Measurements from ENCODE around the gene CHRNB1. TPM values are rescaled to one million over a fixed set of nuclear protein-coding genes. Genes with fewer than 3 reads are reported as not detected.

Gene CHRNB1
- total and polyA plus RNA-seq, 2 of the 8 experiments (the other 6 are each of a cell fraction or from before 2014, with no cell fraction given), result 14.1 to 28.2 TPM

- Histone ChIP-seq H3K79me2 (ENCODE audit: control insufficient read depth in 1 of 2, insufficient read depth in 2 of 2, low read length in 2 of 2) (peaks cover 0 to 5% of the 10 kb centered on the region in 2 experiments; a peak in 1 of 4 replicates), H3K23ac (ENCODE audit: insufficient read length) (no peak overlapping the region), H2BK120ac (replicated peaks; ENCODE audit: low read depth, low read length) (no peak overlapping the region), H3K23me2 (ENCODE audit: low read depth, low read length) (peaks cover 4% of the 10 kb centered on the region; the same call in 1 of the 2 replicates), H2BK5ac (ENCODE audit: low read depth, low read length) (no peak overlapping the region), H2BK20ac (ENCODE audit: low read length) (no peak overlapping the region), H3K9me3 (ENCODE audit: insufficient read depth in 2 of 2, low read depth in 1 of 2, low read length in 1 of 2) (no peaks in the 10 kb centered on the region), H3K18ac (ENCODE audit: extremely low read depth, low read length) (no peak overlapping the region), H4K91ac (replicated peaks; ENCODE audit: insufficient read length, low read length) (no peak overlapping the region), H2AFZ (ENCODE audit: low read length) (no peak overlapping the region), H4K5ac (ENCODE audit: insufficient read length, low read depth, low read length) (no peak overlapping the region), H3K9ac (replicated peaks in 1 of 4; ENCODE audit: extremely low read depth in 1 of 4, low read depth in 3 of 4, low read length in 3 of 4) (no peak overlapping the region), H4K20me1 (replicated peaks in 1 of 2; ENCODE audit: control insufficient read depth in 1 of 2, insufficient read depth in 2 of 2, low read length in 2 of 2) (peaks cover 2 to 20% of the 10 kb centered on the region in 2 experiments), H3K27me3 (replicated peaks in 1 of 4; ENCODE audit: control insufficient read depth in 3 of 4, extremely low read depth in 1 of 4, insufficient read depth in 3 of 4, low read length in 3 of 4) (no peaks in the 10 kb centered on the region), H3K79me1 (ENCODE audit: low read depth, low read length) (0 out of 2 replicates have a peak, but pooled peaks cover 2% of the 10 kb centered on the region), H2BK12ac (ENCODE audit: low read depth, low read length) (no peak overlapping the region), H2BK15ac (ENCODE audit: low read length) (no peak overlapping the region), H3K36me3 (ENCODE audit: control insufficient read depth in 2 of 4, insufficient read depth in 4 of 4, low read length in 3 of 4) (peaks cover 2 to 36% (median 22%) of the 10 kb centered on the region in 4 experiments; a peak in 6 of 8 replicates), H3K4ac (replicated peaks; ENCODE audit: insufficient read length, low read depth, low read length) (no peak overlapping the region), H3K4me1 (replicated peaks in 1 of 4; ENCODE audit: control insufficient read depth in 3 of 4, insufficient read depth in 4 of 4, low read length in 3 of 4) (peaks cover 0 to 14% (median 10%) of the 10 kb centered on the region in 4 experiments; a peak in 5 of 7 replicates), H3K4me3 (ENCODE audit: extremely low read depth in 1 of 4, insufficient read depth in 2 of 4, low read depth in 3 of 4, low read length in 4 of 4) (no peak overlapping the region), H2AK5ac (ENCODE audit: low read depth, low read length) (no peak overlapping the region), H4K8ac (ENCODE audit: extremely low read depth, insufficient read depth, low read length) (no peak overlapping the region), H3K4me2 (ENCODE audit: insufficient read depth in 1 of 2, low read depth in 2 of 2, low read length in 2 of 2) (no peak overlapping the region), H3K14ac (ENCODE audit: insufficient read length) (no peak overlapping the region), H3K56ac (replicated peaks; ENCODE audit: insufficient read length, low read depth, low read length) (no peak overlapping the region), H3K27ac (ENCODE audit: low read depth, low read length) (no peak overlapping the region)
- DNase-seq (ENCODE audit: low read depth in 1 of 2, low spot score in 2 of 2) (no peak), FAIRE-seq (no peak)
- ChIA-PET POLR2A (ENCODE audit: partially characterized antibody) (interaction anchor here (1.0 to 1.6 kb wide), 6 partner anchors 9 to 75 kb away, joined by 3 to 4 read pairs (median 4); partner anchors contain the start of gene ACAP1), CTCF (ENCODE audit: partially characterized antibody) (interaction anchor here (1.0 to 1.6 kb wide), 4 partner anchors 11 to 75 kb away, joined by 3 to 4 read pairs (median 4); no protein-coding TSS in a partner anchor)
- 93% methylated on average over 4 of the region's 8 CpGs; no CpG with 5 or more reads in 1 of the 2 experiments for WGBS, 2 experiments (ENCODE audit: extremely low coverage in 1 of 2, insufficient coverage in 1 of 2, insufficient read length in 1 of 2, insufficient replicate concordance in 2 of 2, low coverage in 1 of 2, low lambda C conversion rate in 2 of 2, missing lambda C conversion rate in 1 of 2)
- no peak for TF ChIP-seq SUZ12 (IDR thresholded peaks at IDR 0.05; ENCODE audit: low read length)
- TF ChIP-seq GTF2F1 (IDR thresholded peaks at IDR 0.05; ENCODE audit: borderline replicate concordance, low read depth, low read length), result no peak
- no peak for TF ChIP-seq CTBP2 (IDR thresholded peaks at IDR 0.05; ENCODE audit: borderline replicate concordance, insufficient read depth, insufficient read length, low read length)
- no peak for TF ChIP-seq RXRA (IDR thresholded peaks at IDR 0.05; ENCODE audit: insufficient read depth, low read depth, low read length)
- TF ChIP-seq POU5F1 (IDR thresholded peaks at IDR 0.05; ENCODE audit: low read depth, low read length), result no peak
- TF ChIP-seq POLR2AphosphoS5 (IDR thresholded peaks at IDR 0.05; ENCODE audit: low read depth, low read length), result no peak
- no peak for TF ChIP-seq RFX5 (IDR thresholded peaks at IDR 0.05; ENCODE audit: borderline replicate concordance, low read depth, low read length)
- no peak for TF ChIP-seq TCF12 (IDR thresholded peaks at IDR 0.05; ENCODE audit: low read depth, low read length)
- TF ChIP-seq RNF2 (IDR thresholded peaks at IDR 0.05; ENCODE audit: borderline replicate concordance, low read depth, low read length, missing control alignments, poor library complexity, severe bottlenecking), result no peak
- TF ChIP-seq PHF8 (conservative IDR thresholded peaks at IDR 0.05; ENCODE audit: low read depth, low read length), result no peak
- TF ChIP-seq TEAD4 (IDR thresholded peaks at IDR 0.05; ENCODE audit: low read depth, low read length), result no peak
- no peak for TF ChIP-seq CBX8 (IDR thresholded peaks at IDR 0.05; ENCODE audit: borderline replicate concordance, low read depth, low read length)
- TF ChIP-seq NRF1 (IDR thresholded peaks at IDR 0.05; ENCODE audit: low read depth, low read length), result no peak
- TF ChIP-seq TAF1 (IDR thresholded peaks at IDR 0.05; ENCODE audit: low read depth, low read length), result no peak
Observed at GRCh38 chr17:7411427-7411750, 33.5 kb upstream of the CHRNB1 start.
